Epidermal melanocyte (primary cell): ENCODE results near the gene LHPP.
A peak's percentile ranks its signal among the peaks of the same experiment; 100 is the strongest.

Source experiments
- DNase-seq: peaks from one replicate; pipeline ENCODE4 v3.0.0; 2011; ENCODE audit warnings: low spot score; ENCODE audit not compliant: insufficient read length

Gene LHPP

GRCh38 chr10:124640538-124641231 lies 179.1 kb downstream of the LHPP start:
- DNase-seq, result no peak

- DNase-seq, result peak; percentile 68
These were observed 179.9 kb downstream of the LHPP start for GRCh38 chr10:124641282-124642087.

- DNase-seq, result no peak
These were observed 180.6 kb downstream of the LHPP start for GRCh38 chr10:124642088-124642710.

- no peak for DNase-seq
These were observed 181.8 kb downstream of the LHPP start for GRCh38 chr10:124643330-124644009.

- DNase-seq, result no peak
These were observed 182.6 kb downstream of the LHPP start for GRCh38 chr10:124644236-124644635.

- DNase-seq, result no peak
These were observed 183.3 kb downstream of the LHPP start for GRCh38 chr10:124644771-124645415.

- no peak for DNase-seq
These were observed 184.0 kb downstream of the LHPP start for GRCh38 chr10:124645467-124646095.

GRCh38 chr10:124646483-124647352 lies 185.1 kb downstream of the LHPP start:
- DNase-seq, result no peak

- DNase-seq, result peak; percentile 40
These were observed 186.0 kb downstream of the LHPP start for GRCh38 chr10:124647421-124648130.

- no peak for DNase-seq
These were observed 186.5 kb downstream of the LHPP start for GRCh38 chr10:124648131-124648475.

GRCh38 chr10:124648738-124649137 lies 187.1 kb downstream of the LHPP start:
- DNase-seq, result peak; percentile 84

- no peak for DNase-seq
These were observed 187.6 kb downstream of the LHPP start for GRCh38 chr10:124649214-124649613.

GRCh38 chr10:124650263-124650662 lies 188.6 kb downstream of the LHPP start:
- no peak for DNase-seq

GRCh38 chr10:124650820-124651401 lies 189.3 kb downstream of the LHPP start:
- no peak for DNase-seq

GRCh38 chr10:124651402-124651891 lies 189.8 kb downstream of the LHPP start:
- DNase-seq, result no peak

GRCh38 chr10:124652200-124652599 lies 190.6 kb downstream of the LHPP start:
- no peak for DNase-seq

- DNase-seq, result no peak
These were observed 191.1 kb downstream of the LHPP start for GRCh38 chr10:124652701-124653100.

- DNase-seq, result no peak
These were observed 191.7 kb downstream of the LHPP start for GRCh38 chr10:124653311-124653710.
